GM18498 (cell line): Measurements from ENCODE around the gene DNAJC17.
A peak's percentile ranks its signal among the peaks of the same experiment; 100 is the strongest.

ENCODE experiments used
- ATAC-seq: cut with Tn5 transposase; IDR thresholded peaks from one replicate; pipeline ENCODE4 v1.9.1; 2021; ENCODE audit warnings: mild to moderate bottlenecking, moderate library complexity; ENCODE audit not compliant: unreplicated experiment

Gene DNAJC17

GRCh38 chr15:40792394-40792793 is 14.9 kb downstream of the DNAJC17 start:
- no peak for ATAC-seq

- no peak for ATAC-seq
Observed at GRCh38 chr15:40790718-40791117, 16.6 kb downstream of the DNAJC17 start.

GRCh38 chr15:40789999-40790398 is 17.3 kb downstream of the DNAJC17 start:
- no peak for ATAC-seq

- ATAC-seq = no peak
Observed at GRCh38 chr15:40789119-40789518, 18.2 kb downstream of the DNAJC17 start.

- no peak for ATAC-seq
Observed at GRCh38 chr15:40787991-40788390, 19.3 kb downstream of the DNAJC17 start.

- no peak for ATAC-seq
Observed at GRCh38 chr15:40787344-40787841, 19.9 kb downstream of the DNAJC17 start.

- no peak for ATAC-seq
Observed at GRCh38 chr15:40785814-40786213, 21.5 kb downstream of the DNAJC17 start.

GRCh38 chr15:40785164-40785563 is 22.1 kb downstream of the DNAJC17 start:
- no peak for ATAC-seq

GRCh38 chr15:40782609-40783227 is 24.6 kb downstream of the DNAJC17 start:
- ATAC-seq = peak; percentile 83

GRCh38 chr15:40776537-40777141 is 30.6 kb downstream of the DNAJC17 start:
- ATAC-seq = no peak

- no peak for ATAC-seq
Observed at GRCh38 chr15:40775740-40776536, 31.3 kb downstream of the DNAJC17 start.

GRCh38 chr15:40775007-40775406 is 32.3 kb downstream of the DNAJC17 start:
- ATAC-seq = no peak

GRCh38 chr15:40773902-40774301 is 33.4 kb downstream of the DNAJC17 start:
- ATAC-seq = no peak

- no peak for ATAC-seq
Observed at GRCh38 chr15:40773496-40773895, 33.8 kb downstream of the DNAJC17 start.

- no peak for ATAC-seq
Observed at GRCh38 chr15:40772014-40772413, 35.3 kb downstream of the DNAJC17 start.

- no peak for ATAC-seq
Observed at GRCh38 chr15:40771242-40771641, 36.0 kb downstream of the DNAJC17 start.

GRCh38 chr15:40770147-40770721 is 37.0 kb downstream of the DNAJC17 start:
- ATAC-seq = no peak

- ATAC-seq = peak; percentile 29
Observed at GRCh38 chr15:40769274-40770146, 37.8 kb downstream of the DNAJC17 start, which contains the start of gene C15orf62. C15orf62 (plus strand) TSS chr15:40769980; CDS start chr15:40770496, 516 bp downstream.

- no peak for ATAC-seq
Observed at GRCh38 chr15:40768521-40769273, 38.6 kb downstream of the DNAJC17 start.
